Caco-2 (cell line): ENCODE results near the gene RHOXF1. TPM values are rescaled to one million over a fixed set of nuclear protein-coding genes. Genes with fewer than 3 reads are reported as not detected.
"Not testable (repeated sequence)": the region's sequence is repeated elsewhere in the genome, so short reads cannot be mapped to it uniquely, and the experiment has no call there.

Experiments
- BruUV-seq: library from RNA; stranded (reverse); fragments of 400-500 nt; replicated peaks from 2 replicates; lab custom pipeline; 2021; lab: Mats Ljungman, UMichigan
- CTCF ChIA-PET: fragments of 300-600 bp; sonication (Branson Sonifier 250); formaldehyde crosslinking; loops from one replicate; lab custom pipeline; 2022; ENCODE audit warnings: antibody characterized with exemption; lab: Charles Lee
- POLR2A ChIA-PET: fragments of 300-600 bp; sonication (Branson Sonifier 250); formaldehyde crosslinking; loops from one replicate; lab custom pipeline; 2022; ENCODE audit warnings: antibody characterized with exemption; lab: Charles Lee
- DNase-seq, 2 experiments: peaks; one replicate each; pipeline versions ENCODE4 v3.0.0 to v3.0.0-alpha.2; 2020 to 2022
- H3K27me3 ChIP-seq: replicated peaks from 2 replicates; pipeline ENCODE4 v1.6.0; 2011; ENCODE audit warnings: low read length; ENCODE audit not compliant: control insufficient read depth, insufficient read depth
- H3K36me3 ChIP-seq: 2 replicates; pipeline ENCODE4 v1.5.1; 2011; ENCODE audit warnings: low read length; ENCODE audit not compliant: control insufficient read depth, insufficient read depth
- H3K4me1 ChIP-seq: fragments of 250-450 bp; sonication (Bioruptor Pico); 2 replicates; pipeline ENCODE4 v1.5.1; 2020; ENCODE audit warnings: mild to moderate bottlenecking
- H3K4me3 ChIP-seq: 2 replicates; pipeline ENCODE4 v1.5.1; 2011; ENCODE audit warnings: low read depth, mild to moderate bottlenecking, control low read depth, low read length
- H3K9me3 ChIP-seq: fragments of 250-450 bp; sonication (Bioruptor Pico); 2 replicates; pipeline ENCODE4 v1.5.1; 2020; ENCODE audit warnings: mild to moderate bottlenecking, moderate library complexity
- H3K27ac Mint-ChIP-seq: one replicate; pipeline ENCODE4 v1.8.0; 2022; ENCODE audit warnings: mixed read lengths; ENCODE audit not compliant: unreplicated experiment
- H3K27me3 Mint-ChIP-seq: one replicate; pipeline ENCODE4 v1.8.0; 2022; ENCODE audit warnings: mixed read lengths; ENCODE audit not compliant: insufficient read depth, unreplicated experiment
- H3K36me3 Mint-ChIP-seq: one replicate; pipeline ENCODE4 v1.8.0; 2022; ENCODE audit warnings: mild to moderate bottlenecking, mixed read lengths; ENCODE audit not compliant: insufficient read depth, unreplicated experiment
- H3K4me1 Mint-ChIP-seq: one replicate; pipeline ENCODE4 v1.8.0; 2022; ENCODE audit warnings: low read depth, mixed read lengths; ENCODE audit not compliant: unreplicated experiment
- H3K4me3 Mint-ChIP-seq: one replicate; pipeline ENCODE4 v1.8.0; 2022; ENCODE audit warnings: mild to moderate bottlenecking, moderate library complexity, mixed read lengths; ENCODE audit not compliant: unreplicated experiment
- H3K9me3 Mint-ChIP-seq: one replicate; pipeline ENCODE4 v1.8.0; 2022; ENCODE audit warnings: mixed read lengths; ENCODE audit not compliant: unreplicated experiment
- CTCF ChIP-seq, 2 experiments: fragments of 200-600 bp in 1 of 2; IDR thresholded peaks; 1 replicate in 1 of 2; 2 replicates in 1 of 2; pipeline versions ENCODE4 v1.5.1 to v1.8.0; 2011 to 2022; ENCODE audit warnings: antibody characterized with exemption in 1 of 2, control low read depth in 1 of 2, inconsistent platforms in 1 of 2, low read depth in 1 of 2, low read length in 1 of 2, mild to moderate bottlenecking in 1 of 2, moderate library complexity in 1 of 2; ENCODE audit not compliant: insufficient read depth in 1 of 2, severe bottlenecking in 1 of 2, unreplicated experiment in 1 of 2
- intact Hi-C: fragments of 100-400 bp; cut with micrococcal nuclease; formaldehyde crosslinking; loops from one replicate; pipeline ENCODE4 v1.10.0; 2022; ENCODE audit not compliant: unreplicated experiment
- total RNA-seq: library from RNA; stranded (reverse); gene quantifications from 2 replicates; pipeline ENCODE4 v1.2.3, GENCODE V29; 2022

The RHOXF1 gene
- total RNA-seq, 1 experiment from 2014 or later: not detected

- Histone ChIP-seq H3K9me3 (no peaks in the 10 kb centered on the region), H3K4me3 (no peak overlapping the region), H3K4me1 (no peaks in the 10 kb centered on the region), H3K27me3 (no peaks in the 10 kb centered on the region), H3K36me3 (no peaks in the 10 kb centered on the region)
- Mint-ChIP-seq H3K9me3 (peaks cover 41% of the 10 kb centered on the region), H3K4me3 (no peak overlapping the region), H3K36me3 (peaks cover 10% of the 10 kb centered on the region), H3K27me3 (peaks cover 5% of the 10 kb centered on the region), H3K27ac (no peak overlapping the region), H3K4me1 (no peaks in the 10 kb centered on the region)
- ChIA-PET POLR2A (no interaction called here), CTCF (no interaction called here)
- DNase-seq: no peak
- no peak for TF ChIP-seq CTCF (IDR thresholded peaks at IDR 0.05; ENCODE audit: insufficient read depth in 1 of 2, low read depth in 1 of 2, low read length in 1 of 2, severe bottlenecking in 1 of 2, unreplicated experiment in 1 of 2)
- intact Hi-C loops: no loop called here
- no TSS peak for BruUV-seq
These were observed 31.8 kb upstream of the RHOXF1 start for GRCh38 chrX:120147537-120147936.

DNA sequence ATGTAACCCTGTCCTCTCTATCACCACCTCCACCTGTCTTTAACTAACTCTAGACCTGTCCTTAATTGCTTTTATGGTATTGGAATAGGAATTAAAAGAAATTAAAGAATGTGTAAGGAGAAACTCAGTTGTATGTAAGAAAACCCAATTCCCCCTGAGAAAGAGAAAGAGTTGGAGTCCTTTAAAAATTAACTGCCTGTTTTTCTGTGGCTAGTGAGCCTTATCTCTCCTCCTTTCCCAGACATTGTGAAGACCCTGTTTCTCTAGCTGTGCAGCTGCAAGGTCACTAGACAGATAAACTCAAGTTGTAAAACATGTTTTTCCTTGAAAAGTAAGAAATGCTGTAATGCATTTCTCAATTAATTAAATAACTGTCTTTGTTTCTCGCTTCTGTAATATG is 30.6 kb upstream of the RHOXF1 start:
- H3K36me3 ChIP-seq, H3K9me3 ChIP-seq, H3K36me3 Mint-ChIP-seq, H3K27ac Mint-ChIP-seq, POLR2A ChIA-PET, intact Hi-C loops, H3K4me1 Mint-ChIP-seq, BruUV-seq, H3K27me3 ChIP-seq, H3K4me1 ChIP-seq, H3K27me3 Mint-ChIP-seq, H3K4me3 Mint-ChIP-seq, DNase-seq, H3K4me3 ChIP-seq, CTCF ChIA-PET: not testable (repeated sequence)
- H3K9me3 Mint-ChIP-seq: peaks cover 45% of the 10 kb centered on the region

DNA sequence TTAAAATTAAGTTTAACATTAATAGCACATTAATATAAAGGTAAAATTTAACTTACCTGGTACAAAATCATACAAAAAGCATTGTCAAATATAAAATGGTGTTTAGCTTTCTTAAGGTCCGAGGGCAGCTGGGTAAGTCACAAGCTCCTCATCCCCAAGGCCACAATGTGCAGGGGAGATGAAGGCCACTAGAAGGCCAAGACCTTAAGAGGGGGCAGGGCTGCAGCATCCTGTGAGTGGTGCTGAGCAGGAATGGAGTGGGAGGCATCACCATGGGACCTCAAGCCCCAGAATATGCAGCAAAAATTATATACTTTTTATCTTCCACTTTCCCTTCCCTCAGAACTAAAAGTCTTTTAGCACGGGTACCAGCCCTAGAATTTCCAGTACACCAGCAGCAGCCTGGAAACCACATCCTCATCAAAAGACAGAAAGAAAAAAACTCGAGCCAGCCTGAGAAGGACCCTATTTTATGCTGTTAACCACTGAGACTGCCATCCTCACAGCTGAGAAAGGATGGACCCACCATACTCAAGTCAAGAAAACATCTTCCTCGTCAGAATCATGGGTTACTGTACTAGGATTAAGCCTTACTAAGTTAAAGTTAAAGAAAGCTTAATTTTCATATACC is 29.7 kb upstream of the RHOXF1 start:
- POLR2A ChIA-PET: no interaction called here
- Histone ChIP-seq H3K9me3 (no peaks in the 10 kb centered on the region), H3K27me3 (no peaks in the 10 kb centered on the region), H3K36me3 (no peaks in the 10 kb centered on the region), H3K4me1 (no peaks in the 10 kb centered on the region), H3K4me3 (no peak overlapping the region)
- Mint-ChIP-seq H3K27ac (no peak overlapping the region), H3K4me3 (no peak overlapping the region), H3K36me3 (peaks cover 10% of the 10 kb centered on the region), H3K9me3 (peaks cover 45% of the 10 kb centered on the region), H3K4me1 (no peaks in the 10 kb centered on the region), H3K27me3 (peaks cover 6% of the 10 kb centered on the region)
- no peak for DNase-seq
- intact Hi-C loops: no loop called here
- BruUV-seq: no TSS peak
- TF ChIP-seq CTCF (IDR thresholded peaks at IDR 0.05; ENCODE audit: insufficient read depth in 1 of 2, low read depth in 1 of 2, low read length in 1 of 2, severe bottlenecking in 1 of 2, unreplicated experiment in 1 of 2): no peak
- CTCF ChIA-PET: no interaction called here
